GM10248 (cell line): ENCODE data around the gene CDC6.

Experiments used
- CTCF ChIA-PET: fragments of 300-600 bp; sonication (Branson Sonifier 250); formaldehyde crosslinking; extraction: SDS; loops from one replicate; lab custom pipeline; 2021; ENCODE audit warnings: antibody characterized with exemption; lab: Yijun Ruan, JAX
- POLR2A ChIA-PET: fragments of 350-650 bp; sonication (Branson Sonifier 250); formaldehyde crosslinking; extraction: SDS; loops from one replicate; lab custom pipeline; 2020; ENCODE audit warnings: antibody characterized with exemption; lab: Yijun Ruan, JAX
- DNase-seq: peaks from one replicate; pipeline ENCODE4 v3.0.0; 2012; ENCODE audit errors: extremely low spot score
- CTCF ChIP-seq: IDR thresholded peaks from 2 replicates; pipeline ENCODE4 v1.5.1; 2012; ENCODE audit warnings: mild to moderate bottlenecking, low read depth; ENCODE audit errors: extremely low read depth, missing control alignments, control extremely low read depth

The CDC6 gene

DNA sequence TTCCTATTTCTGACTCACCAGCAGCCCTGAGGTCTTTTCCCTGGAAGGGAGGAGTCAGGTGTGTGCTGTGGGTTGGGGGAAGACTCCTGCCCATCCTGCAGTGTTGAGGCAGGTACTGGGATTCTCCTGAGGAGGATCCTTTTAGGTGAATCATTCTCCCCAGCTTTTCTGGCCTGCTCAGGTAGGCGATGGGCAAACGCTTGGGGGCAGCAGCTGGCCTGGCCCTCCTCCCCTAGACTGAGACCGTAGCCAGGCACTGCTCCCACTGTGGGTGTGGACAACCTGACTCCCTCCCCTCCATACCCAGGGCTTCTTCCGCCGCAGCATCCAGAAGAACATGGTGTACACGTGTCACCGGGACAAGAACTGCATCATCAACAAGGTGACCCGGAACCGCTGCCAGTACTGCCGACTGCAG, 61.8 kb downstream of the CDC6 start:
- no peak for DNase-seq
- POLR2A ChIA-PET, result no interaction called here
- CTCF ChIA-PET, result interaction anchor here (20.0 kb wide), 1 partner anchor 44 kb away, joined by 604 read pairs; the partner anchor contains the start of gene RARA
- no peak for TF ChIP-seq CTCF

GRCh38 chr17:40349895-40350688, 62.4 kb downstream of the CDC6 start:
- TF ChIP-seq CTCF, result no peak

DNA sequence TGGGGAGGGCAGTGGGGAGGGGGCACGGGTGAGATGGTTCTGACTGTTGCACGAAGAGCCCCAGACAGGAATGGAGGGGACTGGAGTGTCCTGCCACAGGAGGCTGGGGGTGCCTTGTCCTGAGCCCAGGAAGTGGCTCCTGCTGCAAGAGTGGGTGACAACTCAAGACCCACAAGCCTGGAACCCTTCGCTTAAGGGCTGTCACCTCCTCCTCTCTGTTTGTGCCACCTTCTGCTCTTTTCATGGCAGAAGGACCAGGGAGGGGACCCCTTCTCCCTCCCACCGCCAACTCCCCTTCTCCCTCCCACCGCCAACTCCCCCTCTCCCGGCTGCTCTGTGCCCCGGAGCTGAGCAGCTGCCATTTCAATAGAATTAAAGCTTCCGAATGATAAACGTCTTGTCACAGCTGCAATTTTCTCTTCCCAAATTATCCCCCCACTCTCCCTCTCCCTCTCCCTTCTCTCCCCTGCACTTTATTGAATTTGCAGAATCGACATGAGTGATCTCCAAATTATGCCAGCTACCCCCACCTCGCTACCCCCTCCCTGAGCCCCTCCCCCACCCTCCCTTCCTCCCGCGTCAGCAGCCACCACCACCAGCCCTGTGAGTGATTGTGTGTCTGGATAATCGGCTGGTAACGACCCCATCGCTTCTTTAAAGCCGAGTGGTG, 63.1 kb downstream of the CDC6 start:
- TF ChIP-seq CTCF, result no peak
- POLR2A ChIA-PET, result no interaction called here
- no peak for DNase-seq
- CTCF ChIA-PET, result interaction anchor here (1.0 to 20.0 kb wide), 6 partner anchors 13 to 1312 kb away, joined by 3 to 604 read pairs (median 21); partner anchors contain the start of genes GJD3 and RARA

More at GRCh38 chr17:40349895-40350688, 62.4 kb downstream of the CDC6 start:
- CTCF ChIA-PET, result interaction anchor here (5.8 to 20.0 kb wide), 3 partner anchors 13 to 44 kb away, joined by 38 to 604 read pairs (median 50); partner anchors contain the start of genes GJD3 and RARA
- DNase-seq, result no peak
- POLR2A ChIA-PET, result no interaction called here

DNA sequence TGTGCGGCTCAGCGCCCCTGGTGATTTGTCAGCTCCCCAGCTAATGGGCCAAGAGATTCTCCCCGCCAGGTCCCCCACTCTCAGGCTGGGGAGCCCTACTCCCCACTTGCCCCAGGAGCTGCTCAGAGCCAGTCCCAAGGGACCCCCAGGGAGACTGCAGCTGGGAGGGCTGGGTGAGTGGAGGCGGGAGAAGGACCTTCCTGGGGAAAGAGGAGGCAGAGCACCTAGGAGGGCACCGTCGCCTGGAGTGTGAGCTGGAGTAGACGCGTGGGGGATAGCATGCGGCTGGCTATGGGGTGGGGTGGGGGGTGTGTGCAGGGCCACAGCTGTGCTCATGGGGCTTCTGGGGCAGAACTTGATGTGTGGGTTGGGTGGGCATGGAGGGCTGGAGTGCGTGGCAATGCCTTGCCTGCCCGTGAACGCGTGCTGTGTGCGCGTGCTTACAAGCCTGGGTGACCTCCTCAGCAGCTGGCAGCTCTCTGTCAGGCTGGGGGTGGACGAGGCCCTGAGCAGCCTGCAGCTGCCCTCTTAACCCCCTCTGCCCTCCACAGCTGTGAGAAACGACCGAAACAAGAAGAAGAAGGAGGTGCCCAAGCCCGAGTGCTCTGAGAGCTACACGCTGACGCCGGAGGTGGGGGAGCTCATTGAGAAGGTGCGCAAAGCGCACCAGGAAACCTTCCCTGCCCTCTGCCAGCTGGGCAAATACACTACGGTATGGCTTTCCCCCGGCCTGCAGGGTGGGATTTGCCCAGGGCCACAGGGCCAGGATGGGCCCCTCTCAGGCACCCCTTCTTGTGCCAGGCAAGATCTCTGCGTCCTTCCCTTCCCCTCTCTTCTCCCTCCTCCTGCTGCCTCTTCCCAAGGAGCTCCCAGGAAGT, 63.9 kb downstream of the CDC6 start:
- TF ChIP-seq CTCF, result no peak
- CTCF ChIA-PET, result interaction anchor here (0.8 to 20.0 kb wide), 12 partner anchors 9 to 1311 kb away, joined by 3 to 604 read pairs (median 4); partner anchors contain the start of genes GJD3 and RARA
- no peak for DNase-seq
- POLR2A ChIA-PET, result no interaction called here

GRCh38 chr17:40352237-40352778, 64.6 kb downstream of the CDC6 start:
- POLR2A ChIA-PET, result interaction anchor here (0.6 kb wide), 1 partner anchor 18 kb away, joined by 5 read pairs; no protein-coding TSS in a partner anchor
- CTCF ChIA-PET, result interaction anchor here (0.8 to 20.0 kb wide), 10 partner anchors 10 to 182 kb away, joined by 3 to 604 read pairs (median 4); partner anchors contain the start of genes GJD3 and RARA
- no peak for DNase-seq
- no peak for TF ChIP-seq CTCF
